CD4-positive, alpha-beta T cell treated with Interleukin-17A for 4 hours (primary cell): ENCODE results near the gene MGMT.

Source experiments
- DNase-seq: peaks from one replicate; pipeline ENCODE4 v3.0.0-alpha.2; 2020; ENCODE audit warnings: mixed read lengths

MGMT gene

DNA sequence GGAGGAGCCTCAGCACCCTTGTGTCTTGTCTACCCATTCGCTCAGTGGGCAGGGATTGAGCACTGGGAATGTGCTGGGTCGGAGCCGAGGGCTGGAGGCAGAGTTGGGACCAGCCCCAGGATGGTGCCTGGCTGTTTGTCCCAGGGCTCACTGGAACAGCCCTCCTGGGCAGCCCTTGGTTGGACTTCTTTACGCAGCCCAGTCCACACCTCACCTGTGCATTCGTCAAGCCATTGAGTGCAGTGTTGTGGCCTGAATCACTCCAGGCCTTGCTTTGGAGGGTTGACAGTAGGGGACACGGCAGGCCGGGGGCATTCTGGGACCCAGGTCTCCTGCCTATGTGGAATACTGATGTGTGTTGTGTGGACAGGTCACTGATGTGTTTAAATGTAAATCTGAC lies 229.6 kb downstream of the MGMT start:
- no peak for DNase-seq

DNA sequence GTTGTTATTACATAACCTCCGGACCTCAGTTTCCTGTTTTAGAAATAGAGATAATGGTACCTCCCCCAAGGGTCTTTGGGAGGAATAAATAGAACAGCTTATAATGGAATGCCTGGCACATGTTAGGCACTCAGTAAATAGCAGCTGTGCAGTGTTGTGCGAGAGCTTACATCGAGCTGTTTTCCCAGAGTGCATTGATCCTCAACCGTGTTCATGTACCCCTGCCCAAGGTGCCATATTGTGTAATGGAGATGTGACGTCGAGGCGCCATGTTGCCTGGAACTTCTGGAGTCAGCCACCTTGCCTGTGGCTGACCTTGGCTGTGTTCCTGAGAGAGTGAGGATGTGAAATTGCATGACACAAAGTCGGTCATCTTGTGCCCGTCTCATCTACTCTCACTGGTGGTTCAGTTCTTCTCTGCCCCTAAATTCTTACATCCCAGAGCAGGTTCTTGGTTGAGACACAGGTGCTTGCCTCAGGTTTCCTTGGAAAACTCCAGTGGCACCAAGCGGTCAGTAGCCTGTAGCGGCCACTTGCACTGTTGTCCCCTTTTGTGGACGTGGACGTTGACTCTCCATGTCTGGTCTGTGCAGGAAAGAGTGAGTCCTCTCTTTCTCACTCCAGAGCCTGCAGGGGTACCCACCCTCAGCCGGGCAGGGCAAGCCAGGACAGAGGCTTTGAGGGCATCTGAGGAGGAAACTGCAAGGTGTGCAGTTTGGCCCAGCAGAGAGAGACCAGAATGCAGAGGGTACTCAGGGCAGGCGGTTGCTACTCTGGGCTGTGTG lies 230.6 kb downstream of the MGMT start:
- DNase-seq: no peak

DNA sequence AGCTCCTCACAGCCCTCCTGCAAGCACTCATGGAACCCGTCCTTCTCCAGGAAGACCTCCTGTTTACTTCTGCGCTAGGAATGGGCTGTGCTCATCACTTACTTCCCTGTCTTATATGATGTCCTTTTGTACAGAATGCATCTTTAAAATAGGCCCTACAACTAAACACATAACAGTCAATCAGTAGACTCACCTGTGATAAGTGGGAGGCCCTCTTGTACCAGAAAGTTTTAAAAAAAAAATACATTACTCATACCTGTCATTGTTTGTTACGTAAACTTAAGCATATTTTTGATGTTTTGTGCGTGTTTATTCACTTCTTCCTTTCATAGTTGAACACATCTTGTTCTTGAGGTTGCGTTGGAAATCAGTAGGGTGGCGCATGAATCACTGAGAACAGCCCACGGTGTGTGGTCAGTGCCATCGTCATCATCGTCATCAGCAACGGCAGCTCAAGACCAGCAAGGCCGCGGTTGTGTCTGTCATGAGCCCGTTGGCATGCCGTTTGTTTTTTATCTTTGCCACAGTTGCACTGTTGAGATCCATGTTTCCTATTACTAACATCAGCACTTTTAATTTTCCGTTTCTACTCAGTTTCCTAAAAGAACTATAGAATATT lies 232.8 kb downstream of the MGMT start:
- no peak for DNase-seq

DNA sequence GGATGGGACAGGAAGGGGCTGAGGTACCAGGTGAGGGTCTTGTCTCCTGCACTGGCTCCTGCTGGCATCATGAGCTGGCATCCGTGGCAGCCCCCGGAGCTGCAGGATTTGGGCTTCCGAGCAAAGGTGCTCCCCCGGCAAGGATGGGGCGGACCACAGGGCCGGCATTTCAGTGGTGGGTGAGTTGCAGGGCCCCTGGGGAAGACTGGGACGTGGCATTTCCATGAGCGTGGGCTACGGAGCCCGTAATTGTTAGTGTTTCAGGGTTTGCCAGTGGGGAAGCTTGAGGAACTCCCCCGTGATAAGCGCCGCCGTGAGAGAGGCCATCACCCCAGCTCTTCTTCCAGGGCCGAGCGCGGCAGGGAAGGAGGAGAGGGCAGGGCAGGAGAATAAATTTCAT lies 235.6 kb downstream of the MGMT start:
- DNase-seq: no peak

DNA sequence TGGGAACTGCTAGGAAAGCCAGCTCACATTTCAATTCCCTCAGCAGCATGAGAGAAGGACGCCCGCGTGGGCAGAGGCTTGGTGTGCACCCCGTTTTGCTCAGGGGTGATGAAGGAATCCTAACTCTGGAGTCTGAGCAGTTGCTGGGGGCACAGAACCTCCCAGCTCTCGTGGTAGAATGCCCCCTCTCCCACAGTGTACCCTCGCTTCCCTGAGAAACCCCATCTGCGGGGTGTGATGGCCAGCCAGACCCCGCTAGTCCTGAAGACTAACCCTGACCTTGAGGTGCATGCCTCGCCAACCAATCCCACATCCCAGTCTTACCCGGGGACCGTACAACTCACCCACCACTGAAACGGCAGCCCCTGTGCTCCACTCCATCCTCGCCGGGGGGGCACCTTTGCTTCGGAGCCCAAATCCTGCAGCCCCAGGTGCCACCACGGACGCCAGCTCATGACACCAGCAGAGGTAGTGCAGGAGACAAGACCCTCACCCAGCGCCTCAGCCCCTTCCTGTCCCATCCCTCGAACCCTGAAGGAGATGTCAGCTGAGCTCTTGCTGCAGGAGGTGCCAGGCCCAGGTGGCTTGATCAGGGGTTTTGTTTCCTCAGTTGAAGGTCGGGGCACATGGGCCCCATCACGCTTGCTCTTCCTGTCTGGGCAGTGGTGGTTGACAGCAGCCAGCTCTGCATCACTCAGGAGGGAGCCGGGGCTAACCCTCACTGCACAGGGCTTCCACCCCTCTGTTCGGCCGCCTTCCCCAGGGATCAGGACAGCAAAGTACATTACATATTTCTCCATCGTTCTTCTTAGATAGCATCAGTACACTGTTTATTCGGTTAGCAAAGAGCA lies 236.5 kb downstream of the MGMT start:
- DNase-seq: no peak

DNA sequence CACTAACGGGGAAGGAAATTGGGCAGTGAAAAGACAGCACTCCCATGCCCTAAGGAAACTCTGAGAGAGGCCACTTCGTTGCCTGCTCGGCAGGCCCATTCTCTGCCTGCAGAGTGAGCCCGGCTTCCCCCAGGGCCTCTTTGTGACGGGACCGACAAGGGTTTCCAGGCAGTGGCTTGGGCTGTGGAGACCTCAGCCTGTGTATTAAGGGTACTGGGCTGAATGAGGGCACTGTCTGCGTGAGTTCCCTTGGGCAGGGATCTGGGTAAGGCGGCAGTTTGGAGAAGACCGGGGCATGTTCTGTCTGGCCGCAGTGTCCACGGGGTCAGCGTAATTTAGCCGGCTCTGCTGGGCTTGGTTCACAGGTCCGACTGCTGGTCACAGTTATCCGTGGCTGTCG lies 237.2 kb downstream of the MGMT start:
- no peak for DNase-seq

DNA sequence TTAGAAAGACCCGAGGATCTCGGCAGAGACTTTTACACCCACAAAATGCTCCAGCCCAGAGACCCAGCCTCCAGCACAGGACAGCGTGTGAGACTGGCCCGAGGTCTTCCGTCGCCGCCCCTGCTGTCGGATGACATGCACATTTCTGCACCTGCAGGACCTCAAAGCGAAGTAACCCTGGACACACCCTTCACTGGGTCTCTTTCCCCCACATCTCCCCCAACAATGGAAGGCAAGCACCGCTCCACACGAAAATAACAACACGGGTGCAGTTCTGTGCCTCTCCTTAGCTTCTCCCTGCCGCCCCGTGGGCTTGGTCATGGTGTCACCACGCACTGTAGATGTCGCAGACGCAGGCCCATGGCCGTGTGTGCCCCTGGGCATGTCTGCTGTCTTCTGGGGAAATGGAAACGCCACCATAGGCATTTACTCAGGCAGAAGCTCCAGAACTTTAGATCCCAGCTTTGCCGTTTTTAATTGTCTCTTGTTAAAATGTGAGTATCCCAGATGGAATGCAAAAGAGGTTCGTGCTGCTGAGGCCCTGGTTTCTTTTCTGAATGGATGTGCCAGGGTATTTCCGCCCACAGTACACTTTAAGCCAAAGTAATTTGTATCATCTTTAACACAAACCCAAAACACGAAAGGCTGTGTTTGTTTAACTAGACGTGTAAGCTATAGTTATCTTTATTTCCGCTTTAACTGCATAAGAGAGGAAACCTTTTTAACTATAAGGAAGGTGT lies 237.9 kb downstream of the MGMT start:
- DNase-seq: no peak

DNA sequence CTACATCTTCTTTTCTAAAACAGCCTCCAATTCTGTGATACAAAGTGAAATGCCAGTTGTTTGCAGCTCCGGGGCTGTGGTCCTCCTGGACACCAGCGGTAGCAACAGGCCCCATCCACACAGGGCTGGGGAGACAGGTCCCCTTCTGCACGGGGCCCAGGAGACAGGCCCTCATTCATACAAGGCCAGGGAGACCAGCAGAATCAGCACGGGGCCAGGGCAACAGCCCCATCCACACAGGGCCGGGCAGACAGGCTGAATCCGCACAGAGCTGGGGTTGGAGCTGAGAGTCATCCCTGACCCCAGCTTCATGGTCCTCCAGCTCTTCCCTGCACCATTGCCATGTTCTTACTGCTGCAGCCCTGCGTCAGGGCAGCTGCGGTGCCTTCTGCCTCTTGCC lies 238.6 kb downstream of the MGMT start:
- DNase-seq: no peak

DNA sequence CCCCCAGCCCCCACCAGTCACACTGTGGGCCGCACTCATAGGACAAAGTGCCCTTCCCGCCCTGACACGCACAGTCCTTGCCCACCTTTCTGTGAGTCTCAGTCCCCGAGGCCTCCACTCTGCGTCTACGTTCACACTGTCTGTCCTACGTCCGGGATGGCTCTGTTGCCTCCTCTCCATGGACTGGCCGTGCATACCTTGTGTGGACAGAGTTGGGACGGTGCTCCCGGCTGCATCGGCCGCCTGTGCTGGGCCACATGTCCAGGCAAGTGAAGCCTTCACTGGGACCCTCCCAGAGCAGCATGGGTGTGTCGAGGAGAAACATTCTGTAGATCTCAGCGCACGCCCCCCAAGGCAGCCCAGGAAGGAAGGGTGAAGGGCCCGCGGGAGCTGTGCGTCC lies 239.0 kb downstream of the MGMT start:
- no peak for DNase-seq

DNA sequence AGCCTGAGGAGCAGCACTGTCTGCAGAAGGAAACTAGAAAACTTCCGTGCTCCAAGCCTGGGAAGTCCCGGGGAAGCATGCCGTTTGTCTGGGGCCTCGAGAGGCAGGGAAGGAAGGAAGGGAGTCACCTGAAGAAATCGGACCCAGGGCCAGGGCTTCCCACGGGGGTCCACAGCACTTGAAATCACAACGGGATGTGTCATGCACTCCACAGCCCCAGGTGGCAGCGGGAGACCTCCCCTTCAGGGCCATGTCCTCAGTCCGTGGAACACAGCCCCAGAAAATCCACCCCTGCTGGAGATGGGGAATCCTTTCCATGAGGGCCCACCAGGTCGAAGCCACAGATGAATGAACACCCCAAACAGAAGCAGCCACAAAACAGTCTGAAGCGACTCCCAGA lies 239.5 kb downstream of the MGMT start:
- DNase-seq: no peak

DNA sequence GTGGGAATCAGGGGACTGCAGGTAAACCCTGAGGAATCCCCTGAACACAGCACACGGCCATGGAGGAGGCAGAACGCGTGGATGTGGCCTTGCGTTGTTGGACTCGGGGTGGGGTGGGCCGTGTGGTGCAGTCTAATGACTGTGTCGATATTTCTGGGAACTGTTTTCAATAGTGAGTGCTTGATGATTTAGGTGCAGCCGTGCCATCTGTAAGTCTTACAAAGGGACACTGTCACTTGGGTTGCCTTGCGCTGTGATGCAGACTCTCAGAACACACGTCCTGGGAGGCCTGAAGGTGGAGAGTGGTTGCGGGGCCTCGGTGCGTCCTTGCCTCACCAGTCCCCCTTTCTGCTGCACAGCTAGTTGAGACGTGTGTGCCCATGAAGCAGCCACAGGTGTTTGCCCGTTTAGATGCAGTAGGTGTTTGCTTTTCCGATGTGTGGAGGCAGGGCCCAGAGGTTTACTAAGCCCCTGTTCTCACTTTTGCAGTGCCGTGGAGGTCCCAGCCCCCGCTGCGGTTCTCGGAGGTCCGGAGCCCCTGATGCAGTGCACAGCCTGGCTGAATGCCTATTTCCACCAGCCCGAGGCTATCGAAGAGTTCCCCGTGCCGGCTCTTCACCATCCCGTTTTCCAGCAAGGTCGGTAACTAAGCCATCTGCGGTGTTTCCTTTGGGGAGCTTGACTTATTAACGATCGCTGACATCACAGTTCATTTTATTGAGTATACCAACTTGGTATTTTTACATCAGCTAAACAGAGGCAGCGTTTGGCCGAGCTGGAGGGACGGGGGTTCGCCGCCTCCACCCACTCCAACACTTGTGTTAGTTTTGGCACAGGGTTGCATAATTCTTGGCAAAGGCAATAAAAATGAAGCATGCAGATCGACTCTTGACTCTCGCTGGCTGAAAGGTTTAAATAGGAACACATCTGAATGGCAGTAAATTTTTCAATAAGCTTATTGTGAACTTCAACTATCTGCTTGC lies 240.7 kb downstream of the MGMT start:
- DNase-seq: no peak

DNA sequence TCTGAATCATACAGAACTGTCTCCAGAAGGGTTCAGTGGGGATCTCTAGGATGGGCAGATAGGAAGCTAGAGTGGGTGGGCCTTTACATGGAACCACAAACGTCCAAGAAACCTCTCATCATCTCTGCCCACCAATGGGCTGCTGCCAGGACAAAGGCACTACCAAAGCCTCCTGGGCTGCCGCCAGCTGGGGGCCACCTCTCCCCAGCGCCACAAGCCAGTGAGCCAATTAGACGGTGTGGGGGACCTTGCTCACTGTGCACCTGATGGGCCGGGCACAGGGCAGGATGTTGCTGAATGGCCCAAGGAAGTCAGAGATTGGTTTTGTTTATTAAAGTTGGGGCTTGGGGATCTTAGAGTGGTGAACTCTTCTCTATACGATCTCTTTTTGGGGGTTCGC lies 242.1 kb downstream of the MGMT start:
- no peak for DNase-seq

DNA sequence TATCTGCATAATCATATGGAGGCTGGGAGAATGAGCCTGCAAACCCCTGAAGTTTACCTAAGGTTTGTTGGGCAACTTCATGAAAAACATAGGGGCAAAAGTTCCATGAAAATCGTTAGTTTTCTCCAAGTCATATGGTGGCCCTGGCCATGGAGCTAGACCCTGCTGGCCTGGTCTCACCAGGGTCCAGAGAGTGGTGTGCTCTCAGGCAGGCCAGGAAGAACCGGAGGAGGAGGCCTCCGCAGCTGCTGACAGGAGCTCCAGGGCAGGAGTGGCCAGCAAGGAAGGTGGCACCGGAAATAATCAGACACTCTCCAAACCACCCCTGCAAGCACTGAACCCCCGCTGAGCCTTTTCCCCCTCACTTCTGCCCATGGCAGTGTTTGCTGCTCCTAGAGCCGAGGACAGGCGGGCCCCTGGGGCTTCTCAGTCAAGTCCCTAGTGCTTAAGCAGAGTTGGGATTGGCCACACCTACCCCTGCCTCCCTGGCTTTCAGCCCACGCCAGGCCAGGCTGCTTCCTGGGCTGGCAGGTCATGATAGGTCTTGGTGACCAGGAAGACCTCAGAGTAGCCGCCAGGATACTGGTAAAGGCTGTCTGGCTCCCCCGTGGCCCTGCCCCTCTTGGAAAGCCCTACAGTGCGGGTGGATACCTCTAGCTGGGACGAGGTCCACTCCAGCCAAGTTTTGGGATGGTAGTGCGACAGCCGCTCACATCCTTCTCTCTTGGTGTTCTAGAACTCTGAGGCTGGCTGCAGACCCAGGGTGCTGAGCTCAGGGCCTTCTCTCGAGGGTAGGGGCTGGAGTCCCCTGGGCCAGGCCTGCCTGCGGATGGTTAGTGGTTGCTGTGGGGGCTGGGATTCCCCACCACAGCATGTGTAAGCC lies 242.8 kb downstream of the MGMT start:
- DNase-seq: no peak

DNA sequence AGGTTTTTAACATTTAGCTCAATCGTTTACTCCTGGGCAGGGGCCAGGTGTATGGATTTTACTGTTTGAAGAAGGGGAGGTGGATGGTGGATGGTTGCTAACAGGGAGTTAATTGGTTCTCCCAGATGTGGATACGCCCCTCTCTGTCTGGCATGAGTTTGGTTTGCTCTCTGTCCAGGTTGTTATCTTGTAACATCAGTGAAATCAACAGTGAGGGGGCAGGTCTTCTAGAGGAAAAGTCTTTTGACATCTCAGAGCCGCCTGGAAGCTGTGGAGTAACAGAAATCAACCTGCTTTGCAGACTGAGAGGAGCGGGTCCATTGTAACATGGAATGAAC lies 243.4 kb downstream of the MGMT start:
- DNase-seq: no peak

DNA sequence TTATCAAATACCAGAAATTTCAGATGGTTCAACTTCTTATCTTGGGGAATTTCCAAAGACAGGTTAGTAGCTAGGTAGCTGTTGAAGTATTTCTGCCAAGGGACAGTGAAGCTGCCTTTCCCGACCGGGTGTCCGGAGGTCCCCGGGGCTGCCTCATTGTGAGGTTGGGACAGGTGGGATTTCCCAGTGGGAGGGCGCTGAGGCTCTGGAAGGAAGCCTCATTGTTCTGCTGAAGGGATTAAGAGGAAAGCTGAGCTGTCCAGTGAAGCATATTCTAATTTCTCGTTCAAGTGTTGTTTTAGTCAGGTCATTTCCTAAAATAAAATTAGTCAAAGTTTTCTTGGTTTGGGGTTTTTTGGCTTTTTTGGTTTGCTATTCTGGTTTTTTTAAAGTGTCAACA lies 244.2 kb downstream of the MGMT start:
- no peak for DNase-seq

DNA sequence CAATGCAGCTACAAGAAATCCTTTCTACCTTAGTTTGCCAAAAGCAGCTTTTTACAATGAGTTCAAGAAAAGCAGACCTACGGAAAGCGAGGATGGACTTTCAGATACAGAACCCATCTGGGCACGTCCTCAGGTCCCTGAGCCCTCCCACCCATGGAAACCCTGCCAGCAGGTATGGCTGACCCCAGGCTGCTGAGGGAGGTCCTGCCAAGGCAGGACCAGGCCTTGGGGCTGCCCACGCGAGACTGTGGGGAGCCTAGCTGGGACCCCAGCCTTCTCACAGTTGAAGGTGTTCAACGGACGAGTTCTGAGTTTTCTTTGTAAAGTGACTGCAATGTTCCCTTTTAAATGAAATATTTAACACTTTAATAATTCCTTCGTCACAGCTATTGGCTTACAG lies 245.0 kb downstream of the MGMT start:
- DNase-seq: no peak

DNA sequence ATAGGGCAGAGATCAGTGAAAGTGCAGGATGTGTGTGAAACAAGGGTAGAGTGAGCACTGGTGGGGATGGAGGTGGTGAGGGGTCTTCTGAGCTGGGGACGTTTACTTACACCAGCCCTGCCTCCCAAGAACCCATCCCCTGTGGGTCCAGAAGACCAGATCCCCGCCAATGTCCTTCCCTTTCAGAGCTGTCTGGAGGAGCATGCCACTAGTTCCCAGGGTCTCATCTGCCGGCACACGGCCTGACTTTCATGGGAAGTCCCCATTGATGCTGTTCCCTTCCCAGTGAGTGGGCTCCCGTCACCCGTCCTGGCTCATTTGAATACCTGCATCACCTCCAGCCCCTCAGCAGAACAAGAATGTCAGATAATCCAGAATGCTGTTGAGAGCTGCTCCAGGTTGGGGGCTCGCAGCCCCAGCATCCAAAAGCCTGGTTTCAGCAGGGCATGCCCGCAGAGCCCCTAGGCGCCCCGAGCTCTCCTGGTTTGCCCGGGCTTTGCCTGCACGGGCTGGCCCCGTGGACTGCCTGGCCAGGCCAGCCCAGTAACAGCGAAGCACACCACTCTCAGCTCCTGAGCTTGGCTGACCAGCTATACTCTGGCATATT lies 246.7 kb downstream of the MGMT start:
- no peak for DNase-seq

DNA sequence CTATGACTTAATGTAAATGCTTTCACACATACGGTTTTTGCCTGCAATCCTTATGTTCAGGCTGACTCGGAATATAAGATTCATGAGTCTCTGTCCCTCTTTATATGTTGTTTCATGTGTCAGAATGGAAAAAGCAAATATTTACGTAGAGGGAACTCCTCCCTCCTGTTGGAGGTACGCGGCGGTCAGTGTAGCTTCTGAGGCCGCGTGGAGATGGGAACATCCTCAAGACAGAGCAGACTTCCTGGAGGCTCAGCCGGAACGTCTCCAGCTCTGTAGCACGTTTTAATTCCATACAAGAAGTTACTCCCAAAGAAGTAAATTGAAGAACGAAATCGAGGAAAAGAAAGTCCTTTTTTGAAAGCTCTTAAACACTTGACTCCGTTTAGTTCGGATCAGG lies 248.8 kb downstream of the MGMT start:
- DNase-seq: no peak

DNA sequence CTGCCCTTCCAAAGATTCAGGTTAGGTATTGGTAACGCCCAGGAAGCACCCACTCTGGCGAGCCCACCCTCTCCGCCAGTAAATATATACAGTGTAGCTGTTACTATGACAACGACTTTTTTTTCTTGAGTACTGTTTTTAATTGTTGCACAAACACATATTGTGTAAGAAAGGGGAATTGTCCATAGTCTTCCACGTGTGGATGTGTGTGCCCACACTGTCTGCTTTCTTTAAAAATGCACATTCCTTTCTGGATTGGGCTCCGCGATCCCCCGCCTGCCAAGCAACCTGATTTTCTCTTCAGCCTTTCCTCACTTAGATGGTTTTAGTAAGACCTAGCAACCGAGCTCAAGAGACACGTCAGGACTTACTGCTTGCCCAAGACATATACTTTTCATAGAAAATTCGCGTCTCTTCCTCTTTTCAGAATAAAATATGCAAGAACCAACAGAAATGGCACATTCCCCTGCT lies 249.2 kb downstream of the MGMT start:
- no peak for DNase-seq

DNA sequence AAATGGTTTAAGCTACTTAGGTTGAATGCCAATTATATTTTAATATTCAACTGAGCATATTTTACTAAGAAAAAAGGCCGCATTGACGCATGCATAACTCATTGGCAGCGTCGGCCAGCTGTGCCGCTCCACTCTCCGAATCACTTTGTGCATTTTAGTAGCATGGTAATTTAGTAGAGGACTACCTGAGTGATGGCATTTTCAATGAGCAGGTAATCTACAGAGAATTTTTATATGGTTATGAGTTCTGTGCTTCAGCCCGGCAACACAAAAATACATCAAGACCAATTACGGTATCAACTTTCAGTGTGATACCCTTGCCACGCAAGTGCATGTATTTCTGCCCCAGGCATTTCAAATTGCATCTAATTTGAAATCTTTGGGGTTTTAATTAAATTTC lies 249.8 kb downstream of the MGMT start:
- no peak for DNase-seq
